D721Med (cell line): ENCODE measurements around the gene FIGNL2.

Source experiments
- DNase-seq: peaks from one replicate; pipeline ENCODE4 v3.0.0; 2011; ENCODE audit warnings: low spot score; ENCODE audit not compliant: insufficient read length
- FAIRE-seq: peaks from 2 replicates; lab custom pipeline; 2011; peaks lifted over from hg19 to GRCh38; lab: Jason Lieb, UNC
- TF ChIP-seq, protein P1 (sequence below): IDR thresholded peaks from 2 replicates; pipeline ENCODE4 v1.5.1; 2012; ENCODE audit warnings: mild to moderate bottlenecking, control low read depth; ENCODE audit not compliant: insufficient read depth; ENCODE audit errors: missing control alignments

Gene FIGNL2

DNA sequence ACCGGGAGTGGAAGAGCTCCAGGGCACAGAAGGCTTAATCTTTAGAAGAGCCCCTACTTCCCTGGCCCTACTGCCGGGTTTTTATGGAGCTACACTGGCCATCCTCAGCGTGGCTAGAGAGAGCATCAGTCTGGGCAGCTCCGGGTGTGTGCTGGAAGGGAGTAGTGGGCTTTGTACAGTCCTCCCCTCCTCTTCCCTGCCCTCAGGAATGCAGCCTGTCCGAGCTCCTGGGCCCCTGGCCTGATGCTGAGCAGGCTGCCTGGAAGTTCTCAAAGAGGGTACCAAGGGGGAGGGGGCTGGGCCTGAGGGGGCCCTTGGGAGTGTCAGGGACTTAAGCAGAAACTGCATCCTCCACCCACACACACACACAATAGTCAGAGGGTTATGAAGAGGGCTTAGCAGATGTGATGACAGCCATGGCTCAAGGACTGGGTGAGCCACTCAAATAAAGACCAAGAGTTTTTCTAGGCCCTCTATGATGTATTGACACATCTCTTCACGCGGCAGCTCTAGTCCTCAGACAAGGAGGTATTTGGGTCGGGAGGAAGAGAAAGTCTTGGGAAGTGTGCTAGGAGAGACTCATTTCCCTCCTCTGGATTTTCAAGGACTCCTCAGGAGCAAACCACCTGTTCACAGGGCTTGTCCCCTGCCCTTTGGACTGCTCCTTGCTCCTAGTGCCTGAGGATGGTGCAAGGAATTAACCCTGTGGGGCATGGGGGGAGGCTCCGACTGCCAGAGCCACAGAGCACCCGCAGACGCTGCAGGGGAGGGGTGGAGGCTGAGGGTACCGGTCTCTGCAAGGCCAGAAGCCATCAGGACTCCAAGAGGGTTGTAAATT, 16.5 kb upstream of the FIGNL2 start:
- peak; percentile 19 for DNase-seq
- no peak for FAIRE-seq
- TF ChIP-seq, protein P1, sequence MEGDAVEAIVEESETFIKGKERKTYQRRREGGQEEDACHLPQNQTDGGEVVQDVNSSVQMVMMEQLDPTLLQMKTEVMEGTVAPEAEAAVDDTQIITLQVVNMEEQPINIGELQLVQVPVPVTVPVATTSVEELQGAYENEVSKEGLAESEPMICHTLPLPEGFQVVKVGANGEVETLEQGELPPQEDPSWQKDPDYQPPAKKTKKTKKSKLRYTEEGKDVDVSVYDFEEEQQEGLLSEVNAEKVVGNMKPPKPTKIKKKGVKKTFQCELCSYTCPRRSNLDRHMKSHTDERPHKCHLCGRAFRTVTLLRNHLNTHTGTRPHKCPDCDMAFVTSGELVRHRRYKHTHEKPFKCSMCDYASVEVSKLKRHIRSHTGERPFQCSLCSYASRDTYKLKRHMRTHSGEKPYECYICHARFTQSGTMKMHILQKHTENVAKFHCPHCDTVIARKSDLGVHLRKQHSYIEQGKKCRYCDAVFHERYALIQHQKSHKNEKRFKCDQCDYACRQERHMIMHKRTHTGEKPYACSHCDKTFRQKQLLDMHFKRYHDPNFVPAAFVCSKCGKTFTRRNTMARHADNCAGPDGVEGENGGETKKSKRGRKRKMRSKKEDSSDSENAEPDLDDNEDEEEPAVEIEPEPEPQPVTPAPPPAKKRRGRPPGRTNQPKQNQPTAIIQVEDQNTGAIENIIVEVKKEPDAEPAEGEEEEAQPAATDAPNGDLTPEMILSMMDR: no peak

DNA sequence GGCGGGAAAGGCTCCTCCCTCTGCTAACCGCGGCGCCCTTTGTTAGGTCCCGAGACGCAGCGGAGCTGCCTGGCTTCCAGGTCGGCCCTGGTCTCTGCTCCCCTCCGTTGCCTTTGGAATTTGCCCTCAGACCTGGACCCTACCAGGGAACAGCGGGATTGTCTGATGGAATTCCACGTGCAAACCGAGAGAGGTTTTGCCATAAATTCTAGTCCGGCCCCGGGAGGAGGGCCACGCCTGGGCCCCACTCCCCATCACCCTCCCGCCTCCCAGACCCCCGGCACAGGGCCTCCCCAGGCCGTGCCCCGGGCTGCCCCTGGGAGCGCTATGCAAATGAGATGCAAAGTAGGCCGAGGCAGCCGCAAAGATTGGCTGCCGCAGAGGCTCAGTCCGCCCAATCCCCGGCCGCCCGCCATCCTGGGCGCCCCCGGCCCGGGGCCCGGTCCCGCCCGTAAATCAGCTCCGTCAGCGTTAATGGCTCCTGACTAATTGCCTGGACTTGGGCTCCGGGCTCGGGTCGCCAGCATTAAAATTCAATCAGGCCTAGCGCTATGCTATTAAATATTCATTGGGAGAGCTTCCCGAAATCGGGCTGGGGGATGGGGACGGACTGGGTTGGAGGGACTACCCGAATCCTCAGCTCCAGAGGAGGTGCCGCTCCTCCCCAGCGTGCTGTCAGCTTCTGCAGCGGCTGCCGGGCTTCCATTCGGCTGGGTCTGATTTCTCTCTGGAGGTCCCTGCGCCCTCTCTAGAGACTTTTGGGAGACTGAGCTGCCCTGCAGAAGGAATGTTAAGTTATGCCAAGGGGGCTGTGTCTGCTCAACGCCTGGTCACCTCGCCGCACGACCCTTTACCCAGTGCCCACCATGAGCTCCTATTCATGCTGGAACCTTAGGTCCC, 15.7 kb upstream of the FIGNL2 start:
- TF ChIP-seq, protein P1: no peak
- DNase-seq (no peak), FAIRE-seq (no peak)

DNA sequence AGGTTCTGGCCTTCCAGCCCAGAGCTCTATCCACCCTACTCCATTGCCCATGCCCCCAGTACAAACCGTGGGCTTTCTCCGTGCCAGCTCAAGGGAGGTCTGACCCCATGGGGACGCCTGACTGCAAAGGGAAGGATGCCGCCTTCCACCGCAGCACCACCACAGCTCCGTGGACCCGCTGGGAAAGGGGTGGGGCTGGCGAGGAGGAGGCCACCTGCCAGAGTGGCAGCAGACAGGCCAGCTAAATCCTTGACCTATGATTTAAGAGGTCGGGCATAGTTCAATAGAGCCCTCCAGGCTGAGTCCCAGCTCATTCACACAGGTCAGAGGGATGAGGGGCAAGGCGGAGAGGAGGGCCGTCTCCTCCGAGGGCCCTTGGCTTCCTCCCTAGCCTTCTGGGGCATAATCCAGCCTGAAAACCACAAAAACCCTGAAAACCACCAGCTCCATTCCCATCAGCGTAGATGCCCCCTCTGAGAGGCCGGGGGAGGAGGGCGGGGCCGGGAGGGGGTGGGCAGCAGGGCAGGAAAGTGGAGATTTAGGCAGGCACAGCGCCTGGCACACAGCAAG, 14.9 kb upstream of the FIGNL2 start:
- FAIRE-seq: no peak
- DNase-seq: no peak
- TF ChIP-seq, protein P1: no peak

DNA sequence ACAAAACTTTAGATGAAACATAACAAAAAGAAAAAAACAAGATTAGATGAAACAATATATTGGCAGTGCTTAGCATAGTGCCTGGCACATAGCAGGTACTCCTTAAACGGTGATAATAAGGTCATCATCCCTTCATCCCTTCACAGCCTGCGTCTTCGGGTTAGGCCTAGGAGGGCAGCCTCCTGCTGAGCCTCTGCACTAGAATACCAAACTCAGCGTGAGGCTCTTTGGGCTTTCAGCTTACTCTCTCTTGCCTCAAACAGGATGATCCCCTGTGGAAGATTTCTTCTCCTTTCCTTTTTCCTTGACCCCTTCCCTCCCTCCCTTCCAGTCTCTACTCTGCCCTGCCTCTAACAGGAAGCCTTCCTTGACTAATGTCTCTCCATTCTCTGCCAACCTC, 14.4 kb upstream of the FIGNL2 start:
- no peak for FAIRE-seq
- TF ChIP-seq, protein P1: no peak
- no peak for DNase-seq

DNA sequence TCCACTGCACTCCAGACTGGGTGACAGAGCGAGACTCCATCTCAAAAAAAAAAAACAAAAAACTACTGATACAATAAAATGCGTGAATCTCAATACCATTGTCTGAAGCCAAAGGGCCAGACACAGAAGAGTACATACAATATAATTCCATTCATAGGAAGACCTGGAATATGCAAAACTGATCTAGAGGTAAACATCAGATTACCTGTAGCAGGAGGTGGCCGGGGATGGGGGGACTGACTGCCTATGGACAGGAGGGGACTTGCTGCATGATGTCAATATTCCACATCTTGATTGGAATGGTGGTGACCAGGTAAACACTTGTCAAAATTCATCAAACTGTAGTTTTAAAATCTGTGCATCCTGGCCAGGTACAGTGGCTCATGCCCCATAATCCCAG, 12.5 kb upstream of the FIGNL2 start:
- TF ChIP-seq, protein P1: no peak
- DNase-seq: no peak
- FAIRE-seq: no peak

DNA sequence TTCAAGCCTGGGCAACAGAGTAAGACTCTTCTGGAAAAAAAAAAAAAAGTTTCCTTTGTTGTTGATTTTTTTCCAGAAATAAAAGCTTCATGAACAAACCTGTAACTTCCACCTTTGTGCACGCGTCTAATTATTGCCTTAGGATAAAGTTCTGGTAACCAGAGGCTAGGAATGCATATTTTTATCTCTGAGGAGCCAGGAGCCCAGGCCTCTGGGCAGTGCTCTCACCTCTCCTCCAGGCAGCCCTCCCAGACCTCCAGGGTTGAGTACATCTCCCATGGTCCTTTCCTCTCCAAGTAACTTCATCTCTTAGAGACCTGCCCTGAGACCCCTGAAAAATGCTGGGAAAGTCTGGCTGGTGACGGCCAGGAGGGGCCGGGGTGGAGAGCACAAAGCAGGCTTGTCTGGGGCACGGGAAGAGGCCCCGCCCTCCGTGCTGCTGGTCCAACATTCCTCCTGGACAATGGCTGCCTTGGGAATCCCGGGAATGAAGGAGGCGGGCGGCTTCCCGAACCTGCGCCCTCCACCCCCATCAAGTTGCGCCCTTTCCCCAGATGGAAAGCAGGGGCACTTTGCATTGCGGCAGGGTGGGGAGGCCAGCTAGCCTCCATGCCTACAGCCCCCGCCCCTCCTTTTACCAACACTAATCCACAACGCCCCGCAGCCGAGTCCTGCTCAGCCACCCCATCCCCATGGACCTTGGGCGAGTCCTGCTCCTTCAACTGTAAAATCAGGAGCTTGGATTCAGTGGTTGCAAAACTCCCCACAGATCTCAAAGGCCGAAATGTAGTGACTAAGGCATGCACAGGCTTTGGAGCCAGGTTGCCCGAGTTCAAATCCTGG, 7.3 kb upstream of the FIGNL2 start:
- TF ChIP-seq, protein P1: no peak
- FAIRE-seq (no peak), DNase-seq (no peak)
